Pancreas (tissue), 10 donors: ENCODE measurements around the gene CYP27A1. TPM values are rescaled to one million over a fixed set of nuclear protein-coding genes. Genes with fewer than 3 reads are reported as not detected.

Experiments used
- ATAC-seq, 4 donors: fragments of 200-7000 bp; cut with Tn5 transposase; one replicate each; pipeline versions ENCODE4 v1.8.0 to v1.9.1; 2020; ENCODE audit warnings: mild to moderate bottlenecking in 4 of 4, moderate library complexity in 4 of 4
- DNase-seq, 6 donors: peaks; one replicate each; pipeline ENCODE4 v3.0.0-alpha.2; 2020
- FAIRE-seq: peaks from 2 replicates; lab custom pipeline; 2012; peaks lifted over from hg19 to GRCh38; lab: Jason Lieb, UNC
- H3K27ac ChIP-seq, 4 donors: fragments of 200-600 bp; sonication (generic); 1 replicate in 3 of 4; 2 replicates in 1 of 4; pipeline versions ENCODE4 v1.5.0 to v1.8.0; 2020
- H3K27me3 ChIP-seq, 4 donors: fragments of 200-600 bp; one replicate each; pipeline ENCODE4 v1.8.0; 2021
- H3K36me3 ChIP-seq, 3 donors: fragments of 200-600 bp; sonication (generic) in 1 of 3; one replicate each; pipeline versions ENCODE4 v1.5.0 to v1.8.0; 2020 to 2021
- H3K4me1 ChIP-seq, 3 donors: fragments of 200-600 bp; one replicate each; pipeline ENCODE4 v1.8.0; 2021
- H3K4me3 ChIP-seq, 4 donors: fragments of 200-600 bp; sonication (generic) in 2 of 4; one replicate each; pipeline versions ENCODE4 v1.5.0 to v1.8.0; 2020 to 2021
- H3K9me3 ChIP-seq, 4 donors: fragments of 200-600 bp; one replicate each; pipeline ENCODE4 v1.8.0; 2021
- WGBS, 2 donors: extraction: QIAGEN DNeasy Blood & Tissue Kit; methylation state at CpG; one replicate each; pipeline ENCODE4 v1.1.7; 2013; 5-methylcytosine and 5-hydroxymethylcytosine counted together
- intact Hi-C, 3 donors: fragments of 100-400 bp; cut with DNase I; formaldehyde crosslinking; loops; one replicate each; pipeline versions ENCODE4 v1.11.1 to v1.14.2; 2022
- polyA plus RNA-seq, 2 donors: library from polyadenylated mRNA; stranded (reverse); fragments of 200-250 nt; gene quantifications; one replicate each; pipeline ENCODE4 v1.2.3, GENCODE V29; 2013
- total RNA-seq, 6 donors: library from RNA; stranded (reverse); fragmentation: NEBNext Ultra II Directional in 4 of 6; extraction: Animal tissue kit (Norgen Biotek cat#: 25700) in 4 of 6; gene quantifications; one replicate each; pipeline versions ENCODE4 v1.2.1 to v1.2.4, GENCODE V29; 2021 to 2023
- TF ChIP-seq, protein P1 (sequence below), 4 donors: fragments of 200-600 bp; sonication (generic) in 3 of 4; IDR thresholded peaks; one replicate each; pipeline versions ENCODE4 v1.5.0 to v1.8.0; 2021; ENCODE audit warnings: antibody characterized with exemption in 4 of 4
- donor health status: healthy with polysubstance abuse.
- donor health status: DM: no; HTN: no; CAD: no; lungs with moderate emphysema.
- donor health status: DM: no; HTN: no; CAD: no.
- donor health status: control.
- donor health status: control.
- donor health status: Bipolar disorder and iron deficiency.
- donor health status: DM: yes; HTN: yes; CAD: no.
- donor health status: DM: no; HTN: no; CAD: no.
- donor health status: DM: no; HTN: no; CAD: no.
- donor health status: DM: yes; HTN: yes; CAD: no.

Gene CYP27A1
- total and polyA plus RNA-seq, 8 donors: 3.1 to 21.6 (median 5.1) TPM

DNA sequence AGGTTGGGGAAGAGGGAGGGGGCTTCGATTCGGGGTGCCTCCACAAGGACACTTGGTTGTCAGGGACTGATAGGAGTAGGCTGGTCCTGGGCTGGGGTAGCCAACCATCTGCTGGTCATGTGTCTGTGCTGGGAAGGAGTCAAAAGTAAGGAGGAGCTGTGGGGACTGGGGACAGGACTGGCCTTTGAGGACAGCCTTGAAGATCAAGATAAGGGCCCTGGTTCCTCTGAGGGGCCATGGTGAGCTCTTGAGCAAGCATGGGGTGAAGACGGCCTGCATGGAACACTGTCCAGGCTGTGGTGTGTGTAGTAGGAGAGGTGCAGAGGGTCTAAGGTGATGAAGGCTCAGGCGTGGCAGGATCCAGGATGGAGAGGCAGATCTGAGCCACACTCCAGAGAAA is 1.7 kb downstream of the CYP27A1 start:
- H3K36me3 ChIP-seq: no peaks in the 10 kb centered on the region
- FAIRE-seq (no peak), ATAC-seq (no peak), DNase-seq (no peak)
- TF ChIP-seq, protein P1, sequence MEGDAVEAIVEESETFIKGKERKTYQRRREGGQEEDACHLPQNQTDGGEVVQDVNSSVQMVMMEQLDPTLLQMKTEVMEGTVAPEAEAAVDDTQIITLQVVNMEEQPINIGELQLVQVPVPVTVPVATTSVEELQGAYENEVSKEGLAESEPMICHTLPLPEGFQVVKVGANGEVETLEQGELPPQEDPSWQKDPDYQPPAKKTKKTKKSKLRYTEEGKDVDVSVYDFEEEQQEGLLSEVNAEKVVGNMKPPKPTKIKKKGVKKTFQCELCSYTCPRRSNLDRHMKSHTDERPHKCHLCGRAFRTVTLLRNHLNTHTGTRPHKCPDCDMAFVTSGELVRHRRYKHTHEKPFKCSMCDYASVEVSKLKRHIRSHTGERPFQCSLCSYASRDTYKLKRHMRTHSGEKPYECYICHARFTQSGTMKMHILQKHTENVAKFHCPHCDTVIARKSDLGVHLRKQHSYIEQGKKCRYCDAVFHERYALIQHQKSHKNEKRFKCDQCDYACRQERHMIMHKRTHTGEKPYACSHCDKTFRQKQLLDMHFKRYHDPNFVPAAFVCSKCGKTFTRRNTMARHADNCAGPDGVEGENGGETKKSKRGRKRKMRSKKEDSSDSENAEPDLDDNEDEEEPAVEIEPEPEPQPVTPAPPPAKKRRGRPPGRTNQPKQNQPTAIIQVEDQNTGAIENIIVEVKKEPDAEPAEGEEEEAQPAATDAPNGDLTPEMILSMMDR (IDR thresholded peaks at IDR 0.05): no peak
- intact Hi-C loops: no loop called here
- no peaks in the 10 kb centered on the region for H3K9me3 ChIP-seq
- no peak overlapping the region for H3K27ac ChIP-seq
- WGBS, 2 donors: 92 to 98% methylated on average over 4 of the region's 4 CpGs
- peaks cover 0 to 4% (median 0%) of the 10 kb centered on the region in 3 donors for H3K4me1 ChIP-seq
- no peaks in the 10 kb centered on the region for H3K27me3 ChIP-seq
- no peak overlapping the region for H3K4me3 ChIP-seq

DNA sequence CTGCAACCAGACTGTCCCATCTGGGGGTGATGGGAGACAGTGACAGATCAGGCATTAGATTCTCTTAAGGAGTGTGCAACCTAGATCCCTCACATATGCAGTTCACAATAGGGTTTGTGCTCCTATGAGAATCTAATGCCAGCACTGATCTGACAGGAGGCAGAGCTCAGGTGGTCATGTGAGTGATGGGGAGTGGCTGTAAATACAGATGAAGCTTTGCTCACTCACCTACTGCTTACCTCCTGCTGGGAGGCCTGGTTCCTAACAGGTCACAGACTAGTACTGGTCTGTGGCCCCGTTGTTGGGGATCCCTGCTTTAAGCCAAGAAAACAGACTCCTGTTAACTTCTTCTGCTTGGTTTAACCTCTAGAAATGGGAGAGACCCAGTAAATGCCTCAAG is 3.2 kb downstream of the CYP27A1 start:
- Histone ChIP-seq H3K27ac (no peak overlapping the region), H3K9me3 (no peaks in the 10 kb centered on the region), H3K4me1 (peaks cover 0 to 4% (median 0%) of the 10 kb centered on the region in 3 donors), H3K4me3 (no peak overlapping the region), H3K27me3 (no peaks in the 10 kb centered on the region), H3K36me3 (no peaks in the 10 kb centered on the region)
- FAIRE-seq (no peak), DNase-seq (no peak), ATAC-seq (no peak)
- TF ChIP-seq, protein P1 (IDR thresholded peaks at IDR 0.05): no peak
- intact Hi-C loops: no loop called here
- WGBS, 2 donors: 26 to 30% methylated on average over 1 of the region's 1 CpG

DNA sequence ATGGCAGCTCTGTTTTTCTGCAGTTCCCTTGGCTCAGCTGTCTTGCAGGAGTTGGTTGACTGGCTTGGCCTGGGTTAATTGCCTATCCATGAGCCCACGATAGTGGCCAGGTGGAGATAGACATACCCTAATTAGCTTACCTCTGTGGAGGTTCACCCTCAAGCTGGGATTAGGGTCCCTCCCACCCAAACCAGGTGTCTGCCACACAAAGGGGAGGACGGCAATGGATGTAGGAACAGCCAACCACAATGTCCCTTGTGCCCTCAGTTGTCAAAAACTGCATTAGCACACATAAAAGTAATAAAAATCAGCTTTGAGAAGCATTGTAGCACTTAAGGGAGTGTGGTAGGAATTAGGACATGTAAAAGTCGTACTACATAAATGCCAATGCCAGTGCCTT is 4.2 kb downstream of the CYP27A1 start:
- no peaks in the 10 kb centered on the region for H3K9me3 ChIP-seq
- H3K27ac ChIP-seq: no peak overlapping the region
- FAIRE-seq: no peak
- H3K4me3 ChIP-seq: no peak overlapping the region
- H3K4me1 ChIP-seq: peaks cover 0 to under 1% (median 0%) of the 10 kb centered on the region in 3 donors
- no peaks in the 10 kb centered on the region for H3K36me3 ChIP-seq
- TF ChIP-seq, protein P1 (IDR thresholded peaks at IDR 0.05): no peak
- no peaks in the 10 kb centered on the region for H3K27me3 ChIP-seq
- intact Hi-C loops: no loop called here
- DNase-seq: no peak
- ATAC-seq: no peak
- WGBS, 2 donors: 84 to 89% methylated on average over 3 of the region's 3 CpGs

DNA sequence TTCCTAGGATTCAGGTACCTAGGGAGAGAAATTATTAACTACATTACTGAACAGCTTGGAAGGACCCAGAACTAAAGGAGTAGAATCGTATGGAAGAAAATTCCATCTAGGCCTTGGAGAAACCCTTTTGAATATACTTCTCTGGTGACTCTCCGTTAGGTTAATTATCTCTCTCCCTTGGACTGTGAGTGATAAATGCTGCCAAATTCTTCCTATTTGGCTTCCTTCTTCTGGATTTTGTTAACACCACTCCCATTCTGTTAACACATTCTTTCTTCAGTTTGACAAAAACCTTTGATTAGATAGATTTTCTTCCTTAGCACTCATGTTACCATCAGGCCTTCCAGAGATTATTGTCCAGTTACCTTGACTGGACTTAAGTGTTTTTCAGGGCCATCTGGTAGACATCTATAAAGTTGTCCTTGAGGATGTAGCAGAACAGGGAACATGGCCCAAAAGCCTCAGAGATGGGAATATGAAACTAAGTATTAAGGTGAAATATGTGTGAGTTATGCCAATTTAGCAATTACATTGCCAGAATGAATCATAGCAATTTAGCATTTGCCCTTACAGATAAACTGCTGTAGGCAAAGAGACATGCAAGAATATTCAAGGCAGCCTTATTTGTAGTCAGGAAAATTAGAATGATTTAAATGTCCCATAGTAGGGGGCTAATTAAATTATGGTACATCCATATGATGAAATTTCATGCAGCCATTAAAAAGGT is 6.7 kb downstream of the CYP27A1 start:
- FAIRE-seq: no peak

More for the DNA sequence above, 6.7 kb downstream of the CYP27A1 start:
- TF ChIP-seq, protein P1 (IDR thresholded peaks at IDR 0.05): no peak
- intact Hi-C loops: no loop called here
- H3K36me3 ChIP-seq: no peaks in the 10 kb centered on the region
- no peaks in the 10 kb centered on the region for H3K27me3 ChIP-seq
- DNase-seq (no peak), ATAC-seq (no peak)
- H3K4me3 ChIP-seq: no peak overlapping the region
- H3K27ac ChIP-seq: no peak overlapping the region
- H3K9me3 ChIP-seq: no peaks in the 10 kb centered on the region
- WGBS, 2 donors: 83 to 93% methylated on average over 2 of the region's 2 CpGs
- no peaks in the 10 kb centered on the region for H3K4me1 ChIP-seq
